ENCODE measurements around the gene NOP58.

Gene NOP58

GRCh38 chr2:202339071-202339870, 73.7 kb downstream of the NOP58 start:
- no peaks in the 10 kb centered on the region for H3K27me3 ChIP-seq (ENCODE audit: insufficient read depth, poor library complexity, severe bottlenecking)
- H3K36me3 ChIP-seq (ENCODE audit: low read depth) = no peaks in the 10 kb centered on the region
- peaks cover 14% of the 10 kb centered on the region for H3K4me1 ChIP-seq (ENCODE audit: insufficient read depth, poor library complexity, severe bottlenecking)
- DNase-seq (ENCODE audit: low spot score) = no peak
- peak; percentile 8 for TF ChIP-seq CTCF (IDR thresholded peaks at IDR 0.05; ENCODE audit: poor library complexity, severe bottlenecking)
- H3K4me3 ChIP-seq (ENCODE audit: severe bottlenecking) = no peak overlapping the region
- H3K27ac ChIP-seq (ENCODE audit: poor library complexity, severe bottlenecking) = peak overlapping the region; percentile 36
- H3K9me3 ChIP-seq (ENCODE audit: severe bottlenecking) = no peaks in the 10 kb centered on the region
- peak; percentile 92 for ATAC-seq (ENCODE audit: low read depth)

GRCh38 chr2:202344178-202344577, 78.6 kb downstream of the NOP58 start:
- Histone ChIP-seq H3K4me3 (ENCODE audit: severe bottlenecking) (no peak overlapping the region), H3K4me1 (ENCODE audit: insufficient read depth, poor library complexity, severe bottlenecking) (peaks cover 11% of the 10 kb centered on the region), H3K9me3 (ENCODE audit: severe bottlenecking) (no peaks in the 10 kb centered on the region), H3K36me3 (ENCODE audit: low read depth) (no peaks in the 10 kb centered on the region), H3K27ac (ENCODE audit: poor library complexity, severe bottlenecking) (no peak overlapping the region), H3K27me3 (ENCODE audit: insufficient read depth, poor library complexity, severe bottlenecking) (no peaks in the 10 kb centered on the region)
- TF ChIP-seq CTCF (IDR thresholded peaks at IDR 0.05; ENCODE audit: poor library complexity, severe bottlenecking) = no peak
- DNase-seq (ENCODE audit: low spot score) (no peak), ATAC-seq (ENCODE audit: low read depth) (peak; percentile 70)

GRCh38 chr2:202346180-202346579, 80.6 kb downstream of the NOP58 start:
- TF ChIP-seq CTCF (IDR thresholded peaks at IDR 0.05; ENCODE audit: poor library complexity, severe bottlenecking) = no peak

More at GRCh38 chr2:202346180-202346579, 80.6 kb downstream of the NOP58 start:
- Histone ChIP-seq H3K4me3 (ENCODE audit: severe bottlenecking) (no peak overlapping the region), H3K36me3 (ENCODE audit: low read depth) (no peaks in the 10 kb centered on the region), H3K4me1 (ENCODE audit: insufficient read depth, poor library complexity, severe bottlenecking) (peaks cover 4% of the 10 kb centered on the region), H3K9me3 (ENCODE audit: severe bottlenecking) (no peaks in the 10 kb centered on the region), H3K27me3 (ENCODE audit: insufficient read depth, poor library complexity, severe bottlenecking) (no peaks in the 10 kb centered on the region), H3K27ac (ENCODE audit: poor library complexity, severe bottlenecking) (no peak overlapping the region)
- ATAC-seq (ENCODE audit: low read depth) (no peak), DNase-seq (ENCODE audit: low spot score) (no peak)

Measured in RWPE2 (cell line).